Frontal cortex (tissue), 4 donors: Measurements from ENCODE around the gene TRIO. TPM values are rescaled to one million over a fixed set of nuclear protein-coding genes. Genes with fewer than 3 reads are reported as not detected.

ENCODE experiments used
- DNase-seq, 2 donors: peaks; one replicate each; pipeline ENCODE4 v3.0.0; 2012; ENCODE audit warnings: low spot score in 2 of 2
- FAIRE-seq: peaks from 2 replicates; lab custom pipeline; 2012; peaks lifted over from hg19 to GRCh38; lab: Jason Lieb, UNC
- total RNA-seq: library from RNA; depleted of rRNA; stranded (reverse); fragments of >200 nt; gene quantifications from one replicate; pipeline ENCODE4 v1.2.3, GENCODE V29; 2014
- donor health status: control.
- donor health status: control.
- donor health status: control.

TRIO gene
- total RNA-seq, 1 donor from 2014 or later, result 310 TPM

DNA sequence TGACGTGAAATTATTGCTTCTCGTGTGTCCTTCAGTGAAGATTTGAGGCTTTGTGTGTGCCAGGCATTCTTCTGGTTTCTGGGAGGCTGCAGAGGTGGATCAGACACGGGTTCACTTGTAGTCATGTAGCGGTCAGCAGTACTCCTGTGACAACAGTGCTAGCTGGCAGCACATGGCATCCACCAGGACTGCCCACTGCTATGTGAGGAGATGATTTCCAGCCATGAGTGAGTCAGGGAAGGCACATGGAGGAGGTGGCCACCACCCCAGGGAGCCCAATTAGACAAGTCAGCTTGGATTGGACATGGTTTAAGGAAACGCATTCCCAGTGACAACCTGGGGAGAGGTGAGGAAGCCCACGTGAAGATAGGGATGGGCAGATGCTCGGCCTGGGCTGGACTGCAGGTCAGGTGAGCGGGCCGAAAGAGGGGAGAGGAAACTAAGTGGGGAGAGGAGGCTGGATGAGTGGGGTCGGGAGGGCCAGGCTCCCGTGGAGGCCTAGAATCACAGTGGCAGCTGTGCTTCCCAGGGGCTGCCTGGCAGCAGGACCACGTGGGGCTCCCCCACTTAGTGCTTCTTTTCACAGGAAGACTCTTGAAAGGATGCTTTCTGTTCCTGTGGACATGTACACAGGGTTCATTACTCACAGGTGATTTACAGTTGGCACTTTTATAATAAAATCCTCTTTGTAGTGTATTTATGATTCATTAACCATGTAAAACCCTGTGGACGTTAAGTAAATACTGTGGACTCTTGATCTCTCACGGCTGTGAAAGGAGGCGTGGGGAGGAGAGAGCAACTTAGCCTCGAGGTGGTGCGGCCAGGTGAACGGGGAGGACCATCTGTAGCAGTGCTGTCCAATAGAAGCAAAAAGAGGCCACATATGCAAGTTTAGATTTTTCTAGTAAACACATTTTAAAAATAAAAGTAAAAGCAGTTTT lies 358.5 kb downstream of the TRIO start:
- no peak for DNase-seq
- no peak for FAIRE-seq

DNA sequence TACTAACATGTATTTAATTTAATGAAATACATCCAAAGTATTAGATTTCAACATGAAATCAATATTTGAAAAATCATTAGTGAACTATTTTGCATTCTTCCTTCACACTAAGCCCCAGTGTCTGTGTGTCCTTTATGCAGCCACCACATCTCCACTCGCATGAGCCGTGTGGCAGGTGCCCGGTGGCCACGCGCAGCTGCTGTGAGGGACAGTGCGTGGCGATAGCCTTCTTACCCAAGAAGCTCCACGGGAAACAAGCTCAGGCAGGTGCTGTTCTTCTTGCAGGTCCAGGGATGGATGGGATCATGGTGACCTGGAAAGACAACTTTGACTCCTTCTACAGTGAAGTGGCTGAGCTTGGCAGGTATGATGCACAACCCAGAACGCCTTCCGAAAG lies 359.1 kb downstream of the TRIO start:
- FAIRE-seq (no peak), DNase-seq (no peak)

DNA sequence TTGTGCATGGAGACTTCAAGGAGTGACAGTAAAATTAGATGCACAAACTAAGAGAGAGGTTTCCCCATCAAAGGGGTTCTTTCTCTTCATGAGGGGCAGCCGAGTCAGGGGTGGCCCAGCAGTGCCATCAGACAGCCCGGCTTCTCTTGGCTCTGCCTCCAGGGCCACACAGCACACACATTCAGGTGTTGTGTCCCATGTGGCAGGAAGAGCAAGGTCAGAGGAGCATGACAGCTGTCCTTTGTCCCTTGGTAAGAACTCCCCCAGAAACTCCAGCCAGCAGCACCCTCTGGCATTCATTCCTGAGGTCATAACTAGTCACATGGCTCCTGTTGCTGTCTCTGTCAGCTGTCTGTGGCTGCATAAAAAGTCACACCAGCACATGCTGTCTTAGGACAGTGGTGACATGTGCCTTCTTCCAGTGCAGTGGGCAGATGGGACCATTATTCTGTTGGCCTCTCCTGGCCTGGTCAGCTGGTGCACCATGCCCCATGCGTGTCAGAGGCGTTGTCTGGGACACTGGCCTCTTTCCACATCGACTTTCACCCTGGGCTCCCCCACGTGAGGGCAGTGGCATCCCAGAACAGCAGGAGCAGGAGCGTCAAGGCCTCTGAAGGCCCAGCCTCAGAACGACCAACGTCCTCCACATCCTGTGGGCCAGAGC lies 360.0 kb downstream of the TRIO start:
- DNase-seq (peak in 1 of 2 donors; percentile 22), FAIRE-seq (no peak)

GRCh38 chr5:14503681-14504331 lies 360.7 kb downstream of the TRIO start:
- FAIRE-seq (no peak), DNase-seq (no peak)

GRCh38 chr5:14504332-14504727 lies 361.2 kb downstream of the TRIO start:
- FAIRE-seq (no peak), DNase-seq (no peak)

DNA sequence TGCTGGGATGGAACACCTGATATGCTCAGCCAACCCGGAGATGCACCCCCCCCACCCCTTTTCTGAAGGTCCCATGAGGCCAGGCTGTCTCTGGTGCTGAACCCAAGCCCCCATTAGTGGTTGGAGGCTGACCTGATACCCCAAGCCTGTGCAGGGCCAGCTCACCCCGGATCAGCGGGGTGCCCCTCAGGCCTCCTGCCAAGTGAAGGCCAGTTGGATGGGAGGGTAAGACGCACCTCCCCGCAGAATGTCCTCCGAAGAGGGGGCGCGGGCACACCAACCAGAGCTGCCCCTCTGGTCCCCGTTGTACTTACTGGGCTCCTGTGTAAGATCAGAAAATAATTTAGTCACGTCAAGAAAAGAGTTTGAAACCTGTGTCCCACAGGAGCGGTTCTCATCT lies 361.7 kb downstream of the TRIO start:
- DNase-seq, result no peak
- FAIRE-seq, result no peak

DNA sequence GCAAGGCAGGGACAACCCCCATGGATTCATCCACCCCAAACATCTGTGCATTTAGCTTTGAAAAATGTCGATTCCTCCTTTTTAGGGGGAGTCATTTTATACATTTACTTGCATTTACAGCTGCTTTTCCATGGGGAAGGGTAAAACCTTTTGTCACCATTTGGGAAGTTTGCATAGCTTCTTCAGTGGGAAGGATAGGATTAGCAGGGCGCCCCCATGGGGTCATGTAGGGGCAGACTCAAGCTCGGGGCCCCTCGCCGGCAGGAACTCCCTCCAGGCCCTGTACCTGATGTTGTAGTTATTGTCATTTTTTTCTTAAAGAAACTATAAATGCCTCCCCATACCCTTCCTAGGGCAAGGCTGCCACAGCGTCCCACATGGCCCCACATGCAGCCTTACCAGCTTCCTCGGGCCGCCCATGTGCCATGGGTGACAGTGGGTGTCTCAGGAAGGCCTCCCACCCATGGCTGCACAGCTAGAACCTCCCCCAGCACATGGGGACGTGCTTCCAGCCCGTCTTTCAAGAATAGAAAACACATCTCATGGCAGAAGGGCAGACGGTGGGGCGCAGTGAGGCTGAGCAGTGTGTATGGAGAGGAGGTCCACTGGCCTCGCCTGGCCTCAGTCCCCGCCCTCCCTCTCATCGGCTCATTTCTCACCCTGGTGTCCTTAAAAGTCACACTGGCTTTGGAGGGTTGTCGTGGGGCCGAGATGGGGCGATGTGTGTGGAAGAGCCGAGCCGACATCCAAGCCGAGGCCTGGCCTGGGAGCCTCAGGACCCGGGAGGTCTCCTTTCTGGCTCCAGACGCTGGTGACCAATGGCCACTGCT lies 362.4 kb downstream of the TRIO start:
- no peak for FAIRE-seq
- DNase-seq, result no peak

DNA sequence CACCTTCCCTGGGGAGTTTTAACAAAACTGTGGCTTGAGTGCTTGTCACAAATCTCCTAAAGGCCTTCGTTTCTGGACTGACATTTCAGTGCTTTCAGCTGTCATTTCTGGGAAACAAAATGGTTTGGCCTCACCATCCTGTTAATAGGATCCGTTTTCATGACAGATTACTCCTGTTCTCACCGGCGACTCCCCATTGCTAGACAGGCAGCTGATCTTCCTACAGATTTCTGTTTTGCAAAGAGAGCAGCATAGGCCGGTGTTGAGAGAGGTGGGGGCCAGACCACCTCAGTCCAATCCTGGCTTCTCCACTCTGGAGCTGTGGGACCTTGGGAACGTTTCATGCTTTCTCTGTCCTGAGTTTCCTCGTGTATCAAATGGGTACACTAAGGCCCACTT lies 363.0 kb downstream of the TRIO start:
- FAIRE-seq (no peak), DNase-seq (no peak)

GRCh38 chr5:14506661-14507060 lies 363.5 kb downstream of the TRIO start:
- FAIRE-seq, result no peak

DNA sequence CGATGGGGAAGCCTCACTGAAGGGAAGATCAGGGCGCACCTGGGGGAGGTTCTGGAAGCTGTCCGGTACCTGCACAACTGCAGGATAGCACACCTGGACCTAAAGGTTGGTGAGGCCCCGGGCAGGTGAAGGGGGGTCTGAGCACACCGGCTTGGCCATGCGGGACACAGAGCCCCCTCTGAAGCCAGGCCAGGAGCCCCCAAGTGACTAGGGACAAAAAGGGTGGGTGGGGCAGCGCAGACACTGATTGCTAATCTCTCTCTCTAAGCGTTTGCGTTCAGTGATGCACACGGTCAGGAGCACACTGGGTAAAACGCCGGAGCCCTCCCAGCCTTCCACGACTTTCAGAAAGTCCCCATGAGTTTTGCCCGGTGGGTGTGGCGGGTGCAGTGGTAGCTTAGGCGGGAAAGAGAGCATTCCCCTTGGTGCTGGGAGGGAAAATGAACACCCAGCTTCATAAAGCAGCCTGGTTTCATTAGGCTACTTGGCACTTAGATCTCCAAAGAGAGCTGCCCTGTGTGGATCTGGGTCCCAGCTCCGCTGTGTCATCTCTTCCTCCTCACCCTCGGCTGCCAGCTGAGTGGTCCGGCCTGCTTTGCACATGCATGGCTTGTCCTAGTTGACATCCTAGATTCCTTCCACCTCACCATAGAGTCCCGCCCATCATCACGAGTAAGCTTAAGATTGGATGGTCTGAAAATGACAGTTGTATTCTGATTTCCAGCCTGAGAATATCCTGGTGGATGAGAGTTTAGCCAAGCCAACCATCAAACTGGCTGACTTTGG lies 364.2 kb downstream of the TRIO start:
- no peak for FAIRE-seq
- no peak for DNase-seq

More at GRCh38 chr5:14506661-14507060, 363.5 kb downstream of the TRIO start:
- no peak for DNase-seq

GRCh38 chr5:14508046-14508445 lies 364.9 kb downstream of the TRIO start:
- FAIRE-seq (no peak), DNase-seq (no peak)

- DNase-seq, result no peak
- no peak for FAIRE-seq
These were observed 366.4 kb downstream of the TRIO start for GRCh38 chr5:14509556-14509955.

- DNase-seq, result no peak
- no peak for FAIRE-seq
These were observed 367.1 kb downstream of the TRIO start for GRCh38 chr5:14510156-14510734.

DNA sequence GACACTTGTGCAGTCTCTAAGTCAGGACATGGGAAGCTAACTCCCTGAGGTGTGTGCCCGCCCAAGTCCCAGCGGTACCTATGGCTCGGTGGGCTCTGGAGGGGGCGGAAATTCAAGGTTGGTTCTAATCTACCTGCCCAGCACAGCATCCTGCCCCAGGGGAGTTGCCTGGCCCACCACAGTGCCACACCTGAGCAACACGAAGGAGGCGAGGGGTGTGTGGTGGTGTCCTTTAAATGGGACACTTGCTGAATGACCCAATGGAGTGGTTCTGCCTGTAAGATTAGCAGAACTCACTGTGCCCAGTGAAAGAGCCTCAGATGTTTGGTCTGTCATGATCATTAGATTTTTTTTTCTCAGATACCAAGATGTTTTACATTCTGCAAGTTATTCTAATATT lies 367.7 kb downstream of the TRIO start:
- DNase-seq, result no peak
- FAIRE-seq, result no peak

GRCh38 chr5:14512574-14512973 lies 369.4 kb downstream of the TRIO start:
- FAIRE-seq, result no peak
- no peak for DNase-seq

- FAIRE-seq (no peak), DNase-seq (no peak)
These were observed 370.1 kb downstream of the TRIO start for GRCh38 chr5:14513266-14513665.

DNA sequence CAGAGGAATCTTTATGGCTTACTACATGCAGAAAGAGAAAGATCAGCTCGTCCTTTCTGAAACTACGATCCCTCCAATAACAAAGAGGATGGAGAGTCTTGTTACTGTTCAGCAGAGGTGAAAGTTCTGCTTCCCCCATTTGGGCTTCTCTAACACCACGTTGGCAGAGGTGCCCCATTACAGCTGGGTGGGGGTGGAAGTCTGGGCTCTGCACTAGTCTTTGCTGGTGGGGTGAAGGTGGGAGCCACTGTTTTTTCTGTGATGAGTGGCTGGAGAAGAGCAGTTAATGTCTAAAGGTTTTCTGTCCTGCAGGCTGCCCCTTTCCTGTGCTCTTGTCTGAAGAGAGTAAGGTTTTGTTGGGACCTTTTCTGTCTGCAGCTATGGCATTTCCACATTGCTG lies 373.8 kb downstream of the TRIO start:
- FAIRE-seq (no peak), DNase-seq (no peak)

GRCh38 chr5:14518638-14519037 lies 375.5 kb downstream of the TRIO start:
- FAIRE-seq (no peak), DNase-seq (no peak)

DNA sequence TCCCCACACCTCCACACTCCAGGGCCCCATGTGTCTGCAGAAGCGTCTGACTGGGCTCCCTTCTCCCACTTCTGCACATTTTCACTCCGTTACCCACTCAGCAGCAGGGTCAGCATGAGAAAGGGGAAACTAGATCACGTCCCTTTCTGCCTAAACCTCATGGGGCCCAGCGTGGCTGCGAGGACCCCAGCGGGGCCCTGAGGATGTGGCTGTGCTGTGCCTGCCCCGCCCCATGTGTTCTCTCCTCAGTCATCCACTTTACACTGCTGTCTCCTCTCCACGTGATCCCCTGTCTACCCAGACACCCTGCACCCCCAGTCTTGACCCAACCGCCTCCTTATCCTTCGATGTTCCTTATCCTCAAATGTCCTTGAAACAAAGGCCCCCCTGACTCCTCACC lies 378.6 kb downstream of the TRIO start:
- FAIRE-seq (no peak), DNase-seq (no peak)
